DND-41 (cell line): ENCODE data around the gene FOXP1.

ENCODE experiments used
- ATAC-seq: fragments of 200-7000 bp; cut with Tn5 transposase; 3 replicates; pipeline ENCODE4 v1.9.1; 2021; ENCODE audit warnings: low read depth; ENCODE audit not compliant: insufficient read depth
- DNase-seq: peaks from one replicate; pipeline ENCODE4 v3.0.0-alpha.2; 2020
- H2AFZ ChIP-seq: 2 replicates; pipeline ENCODE4 v1.6.0; 2012; ENCODE audit warnings: low read depth, low read length
- H3K27ac ChIP-seq: 2 replicates; pipeline ENCODE4 v1.5.1; 2012; ENCODE audit warnings: low read length, inconsistent platforms
- H3K27me3 ChIP-seq: fragments of 200-600 bp; sonication (generic); 2 replicates; pipeline ENCODE4 v1.6.0; 2012; ENCODE audit warnings: low read length, mild to moderate bottlenecking, inconsistent platforms; ENCODE audit not compliant: insufficient read depth, poor library complexity
- H3K36me3 ChIP-seq: 2 replicates; pipeline ENCODE4 v1.5.1; 2012; ENCODE audit warnings: low read length, inconsistent platforms; ENCODE audit not compliant: insufficient read depth
- H3K4me1 ChIP-seq: 2 replicates; pipeline ENCODE4 v1.5.1; 2012; ENCODE audit warnings: mild to moderate bottlenecking, low read length; ENCODE audit not compliant: insufficient read depth
- H3K4me2 ChIP-seq: 2 replicates; pipeline ENCODE4 v1.6.0; 2012; ENCODE audit warnings: mild to moderate bottlenecking, moderate library complexity, low read length, inconsistent platforms; ENCODE audit not compliant: insufficient read depth
- H3K4me3 ChIP-seq, 2 experiments: fragments of 200-600 bp in 1 of 2; shearing (Covaris generic) in 1 of 2; 2 replicates each; pipeline ENCODE4 v1.5.1; 2012 to 2016; ENCODE audit warnings: inconsistent platforms in 2 of 2, low read length in 2 of 2, mild to moderate bottlenecking in 2 of 2, low read depth in 1 of 2, moderate library complexity in 1 of 2
- H3K79me2 ChIP-seq: 2 replicates; pipeline ENCODE4 v1.6.0; 2012; ENCODE audit warnings: low read length, inconsistent platforms; ENCODE audit not compliant: insufficient read depth
- H3K9ac ChIP-seq: 2 replicates; pipeline ENCODE4 v1.6.0; 2012; ENCODE audit warnings: low read depth, mild to moderate bottlenecking, inconsistent platforms, low read length, moderate library complexity
- H3K9me3 ChIP-seq: 2 replicates; pipeline ENCODE4 v1.5.1; 2012; ENCODE audit warnings: low read length, moderate library complexity, mild to moderate bottlenecking, inconsistent platforms; ENCODE audit not compliant: insufficient read depth, severe bottlenecking
- H4K20me1 ChIP-seq: 2 replicates; pipeline ENCODE4 v1.6.0; 2012; ENCODE audit warnings: low read length; ENCODE audit not compliant: insufficient read depth
- CTCF ChIP-seq: IDR thresholded peaks from 2 replicates; pipeline ENCODE4 v1.5.1; 2012; ENCODE audit warnings: borderline replicate concordance, low read length, moderate library complexity, mild to moderate bottlenecking; ENCODE audit not compliant: poor library complexity, severe bottlenecking; ENCODE audit errors: extremely low read depth
- EZH2 ChIP-seq: IDR thresholded peaks from 3 replicates; pipeline ENCODE4 v1.6.1; 2012; ENCODE audit warnings: borderline replicate concordance, low read depth, mild to moderate bottlenecking, moderate library complexity, low read length, inconsistent platforms; ENCODE audit not compliant: severe bottlenecking

The FOXP1 gene

GRCh38 chr3:71208211-71209095, 375.1 kb downstream of the FOXP1 start:
- no peak for ATAC-seq
- Histone ChIP-seq H2AFZ (no peak overlapping the region), H3K4me2 (no peak overlapping the region), H3K9me3 (no peaks in the 10 kb centered on the region), H3K9ac (no peak overlapping the region), H3K79me2 (no peaks in the 10 kb centered on the region), H3K27ac (no peak overlapping the region), H4K20me1 (peaks cover 2% of the 10 kb centered on the region; the same call in 1 of the 2 replicates), H3K36me3 (no peaks in the 10 kb centered on the region), H3K27me3 (no peaks in the 10 kb centered on the region), H3K4me1 (no peaks in the 10 kb centered on the region), H3K4me3 (no peak overlapping the region)
- DNase-seq: no peak
- TF ChIP-seq EZH2: no peak
- TF ChIP-seq CTCF: no peak

- ATAC-seq (no peak), DNase-seq (no peak)
- H2AFZ ChIP-seq: no peak overlapping the region
- no peaks in the 10 kb centered on the region for H3K9me3 ChIP-seq
- H3K4me3 ChIP-seq: no peak overlapping the region
- H3K9ac ChIP-seq: no peak overlapping the region
- TF ChIP-seq EZH2: no peak
- TF ChIP-seq CTCF: no peak
- no peak overlapping the region for H3K27ac ChIP-seq
- peaks cover 5% of the 10 kb centered on the region; the same call in 1 of the 2 replicates for H4K20me1 ChIP-seq
- H3K4me1 ChIP-seq: no peaks in the 10 kb centered on the region
- no peaks in the 10 kb centered on the region for H3K79me2 ChIP-seq
- H3K4me2 ChIP-seq: no peak overlapping the region
- H3K27me3 ChIP-seq: no peaks in the 10 kb centered on the region
- no peaks in the 10 kb centered on the region for H3K36me3 ChIP-seq
These were observed 375.9 kb downstream of the FOXP1 start for GRCh38 chr3:71207632-71208031.

DNA sequence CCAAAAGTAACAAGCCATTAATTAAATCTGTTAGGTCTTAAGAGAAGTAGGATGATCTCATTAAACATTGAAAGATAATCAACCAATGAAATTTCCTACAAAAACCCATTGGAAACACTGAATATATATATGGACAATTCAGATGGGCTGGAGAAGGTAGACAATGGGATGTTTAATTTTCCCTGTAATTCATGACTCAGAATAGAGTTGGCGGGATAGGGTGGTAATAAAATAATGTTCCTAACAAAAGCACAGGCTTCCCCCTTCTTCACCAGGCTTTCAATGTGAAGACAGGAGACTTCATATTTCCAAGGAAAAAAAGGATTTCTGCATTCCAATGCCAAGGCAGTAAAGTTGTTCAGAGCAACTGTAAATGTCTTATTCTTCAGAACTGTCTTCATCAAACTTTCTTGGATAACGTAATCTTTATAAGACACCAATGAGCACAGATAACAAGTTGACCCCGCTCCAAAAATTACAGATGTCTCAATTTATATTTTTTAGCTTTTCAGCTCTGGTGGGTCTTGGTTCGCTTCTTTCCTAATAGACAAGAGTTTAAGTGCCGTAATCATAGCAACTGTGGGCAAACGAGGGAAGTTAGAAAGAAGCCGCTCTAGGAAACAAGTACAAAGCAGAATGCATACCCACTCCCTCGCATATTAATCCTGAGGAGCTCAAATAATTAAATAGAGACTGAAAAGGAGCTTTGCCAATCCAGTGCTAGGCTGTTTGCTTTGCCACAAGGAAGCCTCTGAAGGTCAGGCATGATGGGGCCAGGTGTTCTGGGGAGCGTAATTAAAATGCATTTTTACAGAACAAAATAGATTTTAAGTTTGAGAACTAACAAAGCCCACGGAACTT, 377.0 kb downstream of the FOXP1 start:
- H3K4me3 ChIP-seq: no peak overlapping the region
- DNase-seq: no peak
- H3K79me2 ChIP-seq: no peaks in the 10 kb centered on the region
- ATAC-seq: no peak
- no peaks in the 10 kb centered on the region for H3K9me3 ChIP-seq
- H2AFZ ChIP-seq: no peak overlapping the region
- H4K20me1 ChIP-seq: peaks cover 5% of the 10 kb centered on the region; the same call in 1 of the 2 replicates
- H3K4me1 ChIP-seq: no peaks in the 10 kb centered on the region
- H3K9ac ChIP-seq: no peak overlapping the region
- no peak overlapping the region for H3K4me2 ChIP-seq
- no peaks in the 10 kb centered on the region for H3K36me3 ChIP-seq
- no peaks in the 10 kb centered on the region for H3K27me3 ChIP-seq
- H3K27ac ChIP-seq: no peak overlapping the region
- TF ChIP-seq CTCF (no peak), EZH2 (no peak)
